ENCODE measurements around the gene NOL4L.

Gene NOL4L, protein sequence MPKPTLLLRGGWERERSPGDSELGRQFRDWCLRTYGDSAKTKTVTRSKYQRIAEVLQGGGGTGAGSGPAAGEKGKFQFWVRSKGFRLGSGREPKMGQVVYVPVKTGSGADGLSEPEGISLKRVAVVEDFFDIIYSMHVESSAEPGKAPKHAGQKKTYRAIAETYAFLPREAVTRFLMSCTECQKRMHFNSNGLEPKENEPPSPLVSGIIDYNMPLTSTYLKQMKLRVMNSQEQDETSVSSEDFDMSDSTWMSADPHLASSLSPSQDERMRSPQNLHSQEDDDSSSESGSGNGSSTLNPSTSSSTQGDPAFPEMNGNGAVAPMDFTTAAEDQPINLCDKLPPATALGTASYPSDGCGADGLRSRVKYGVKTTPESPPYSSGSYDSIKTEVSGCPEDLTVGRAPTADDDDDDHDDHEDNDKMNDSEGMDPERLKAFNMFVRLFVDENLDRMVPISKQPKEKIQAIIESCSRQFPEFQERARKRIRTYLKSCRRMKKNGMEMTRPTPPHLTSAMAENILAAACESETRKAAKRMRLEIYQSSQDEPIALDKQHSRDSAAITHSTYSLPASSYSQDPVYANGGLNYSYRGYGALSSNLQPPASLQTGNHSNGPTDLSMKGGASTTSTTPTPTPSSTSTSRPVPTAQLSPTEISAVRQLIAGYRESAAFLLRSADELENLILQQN

DNA sequence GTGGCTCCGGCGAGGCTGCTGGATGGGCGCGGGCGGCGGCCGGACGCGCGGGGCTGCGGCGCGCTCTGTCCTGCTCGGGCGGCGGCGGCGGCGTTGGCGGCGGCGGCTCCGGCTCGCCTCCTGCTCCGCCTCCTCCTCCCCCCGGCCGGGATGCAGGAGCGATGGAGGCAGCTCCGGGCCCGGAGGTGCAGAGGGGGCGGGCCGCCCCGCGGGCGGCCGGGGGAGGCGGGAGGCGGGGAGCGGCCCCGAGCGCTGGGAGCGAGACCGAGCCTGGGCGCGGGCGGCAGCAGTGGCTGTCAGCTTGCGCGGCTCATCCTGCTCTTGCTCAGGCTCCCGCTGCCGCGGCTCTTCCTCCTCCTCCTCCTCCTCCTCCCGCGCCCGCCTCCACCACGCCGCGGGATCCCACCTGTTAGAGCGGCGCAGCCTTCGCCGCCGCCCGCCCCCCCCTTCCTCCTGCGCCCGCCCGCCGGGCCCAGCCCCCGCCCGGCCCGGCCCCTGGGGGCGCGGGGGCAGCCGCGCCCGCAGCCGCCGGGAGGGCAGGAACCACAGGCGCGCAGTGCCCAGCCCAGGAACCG is at the start of gene NOL4L:
NOL4L (minus strand) TSS at position 323 of the 575 bp plus-strand sequence. CDS start 443 bp downstream, outside the sequence.
- no peak for DNase-seq

DNA sequence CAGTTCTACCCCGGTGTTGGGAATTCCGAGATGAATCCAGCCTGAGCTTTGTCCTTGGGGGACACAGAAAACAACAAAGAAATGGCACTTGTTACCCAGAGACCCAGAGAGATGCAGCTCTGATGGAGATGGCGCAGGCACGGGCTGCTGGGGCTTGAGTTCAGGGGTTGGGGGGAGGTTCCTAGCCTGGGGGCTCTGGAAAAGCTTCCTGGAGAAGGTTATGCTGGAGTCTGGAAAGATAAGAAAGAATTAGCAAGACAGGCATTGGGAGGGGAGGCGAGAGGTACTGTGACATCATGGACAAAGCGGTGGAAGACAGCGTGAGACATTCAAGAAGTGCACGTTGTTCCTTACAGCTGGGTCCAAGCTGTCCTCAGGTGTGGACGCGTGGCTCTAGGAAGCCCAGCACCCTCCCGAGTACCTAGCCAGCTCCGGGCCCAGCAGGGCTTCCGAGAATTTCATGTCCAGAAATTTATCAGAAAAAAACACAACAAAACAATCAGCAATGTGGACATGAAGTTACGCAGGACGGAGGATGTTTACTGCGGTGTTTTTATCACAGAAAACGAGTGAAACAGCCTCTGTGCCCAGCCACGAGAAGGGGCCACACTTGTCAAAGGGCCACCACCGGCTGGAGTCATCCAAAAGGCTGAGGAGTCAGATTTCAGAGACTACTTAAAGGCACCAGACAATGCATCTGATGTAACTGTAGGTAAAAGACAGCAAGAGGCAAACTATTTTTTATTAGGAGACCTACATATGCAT is 49.1 kb upstream of the NOL4L start:
- no peak for DNase-seq

DNA sequence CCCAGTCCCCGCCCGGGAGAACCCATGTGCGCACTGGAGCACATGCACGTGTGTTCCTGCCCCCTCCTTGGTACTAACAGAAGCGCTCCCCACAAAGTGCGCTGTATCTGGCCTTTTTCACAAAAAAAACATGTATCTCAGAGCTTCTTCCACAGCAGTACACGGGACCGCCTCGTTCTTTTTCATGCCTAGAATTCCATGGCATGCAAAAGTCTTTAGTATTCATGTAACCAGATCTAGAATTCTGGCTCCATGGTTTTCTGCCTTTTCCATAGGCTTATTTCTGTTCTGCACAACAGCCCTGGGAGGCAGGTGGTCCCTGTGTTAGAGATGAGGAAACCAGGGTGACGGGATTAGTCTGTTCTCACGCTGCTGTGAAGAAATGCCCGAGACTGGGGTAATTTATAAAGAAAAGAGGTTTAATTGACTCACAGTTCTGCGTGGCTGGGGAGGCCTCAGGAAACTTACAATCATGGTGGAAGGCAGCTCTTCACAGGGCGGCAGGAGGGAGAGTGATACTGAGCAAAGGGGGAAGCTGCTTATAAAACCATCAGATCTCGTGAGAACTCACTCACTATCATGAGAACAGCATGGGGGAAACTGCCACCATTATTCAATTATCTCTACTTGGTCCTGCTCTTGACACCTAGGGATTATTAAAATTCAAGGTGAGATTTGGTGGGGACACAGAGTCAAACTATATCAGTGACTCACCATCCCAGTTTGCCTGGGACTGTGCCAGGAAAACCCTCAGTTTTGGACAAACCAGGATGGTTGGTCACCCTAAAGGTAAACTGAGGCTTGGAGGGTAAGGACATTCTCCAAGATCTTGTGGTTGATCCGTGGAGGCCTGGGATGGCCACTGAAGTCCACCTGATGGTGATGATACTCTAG is 47.6 kb upstream of the NOL4L start:
- no peak for DNase-seq

DNA sequence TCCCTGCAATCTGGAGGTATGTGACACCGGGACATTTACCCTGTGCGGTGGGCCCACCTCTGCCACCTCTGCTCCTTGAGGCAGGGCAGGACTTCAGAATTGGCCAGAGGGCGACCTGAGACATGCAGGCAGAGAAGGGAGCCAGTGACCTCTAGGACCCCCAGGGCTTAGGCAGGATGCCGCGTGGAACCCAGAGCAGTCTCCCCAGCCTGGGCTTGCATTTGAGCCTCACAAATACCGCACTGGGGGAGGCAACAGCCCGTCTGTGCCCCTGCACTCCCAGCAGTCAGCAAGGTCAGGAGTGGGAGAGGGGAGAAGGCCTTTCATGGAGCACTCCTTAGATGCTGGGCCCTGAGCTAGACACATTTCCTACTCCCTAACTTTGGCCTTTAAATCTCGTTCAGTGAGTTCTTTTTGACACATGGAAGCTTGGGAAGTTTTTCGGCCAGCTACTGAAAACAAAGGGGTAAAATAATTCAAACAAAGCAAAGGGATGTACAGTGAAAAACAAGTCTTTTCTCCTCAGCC is 46.9 kb upstream of the NOL4L start:
- DNase-seq: no peak

DNA sequence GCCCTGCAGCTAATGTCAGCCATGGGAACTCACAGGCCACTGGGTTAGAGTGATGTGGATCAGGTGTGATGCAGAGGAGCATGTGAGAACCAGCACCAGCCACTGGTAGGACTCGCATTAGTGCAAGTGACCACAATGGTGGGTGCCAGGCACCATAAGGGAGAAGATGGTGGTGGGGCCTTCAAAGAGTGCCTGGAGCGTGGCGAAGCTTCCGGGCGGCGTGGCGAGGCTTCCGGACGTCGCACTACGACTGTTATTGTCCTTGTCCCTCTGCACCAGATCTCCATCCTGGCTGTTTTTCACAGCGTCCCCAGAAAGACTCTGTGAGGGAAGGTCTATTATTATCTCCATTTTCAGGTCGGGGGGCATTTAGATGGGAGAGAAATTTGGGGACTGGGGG is 44.7 kb upstream of the NOL4L start:
- no peak for DNase-seq

DNA sequence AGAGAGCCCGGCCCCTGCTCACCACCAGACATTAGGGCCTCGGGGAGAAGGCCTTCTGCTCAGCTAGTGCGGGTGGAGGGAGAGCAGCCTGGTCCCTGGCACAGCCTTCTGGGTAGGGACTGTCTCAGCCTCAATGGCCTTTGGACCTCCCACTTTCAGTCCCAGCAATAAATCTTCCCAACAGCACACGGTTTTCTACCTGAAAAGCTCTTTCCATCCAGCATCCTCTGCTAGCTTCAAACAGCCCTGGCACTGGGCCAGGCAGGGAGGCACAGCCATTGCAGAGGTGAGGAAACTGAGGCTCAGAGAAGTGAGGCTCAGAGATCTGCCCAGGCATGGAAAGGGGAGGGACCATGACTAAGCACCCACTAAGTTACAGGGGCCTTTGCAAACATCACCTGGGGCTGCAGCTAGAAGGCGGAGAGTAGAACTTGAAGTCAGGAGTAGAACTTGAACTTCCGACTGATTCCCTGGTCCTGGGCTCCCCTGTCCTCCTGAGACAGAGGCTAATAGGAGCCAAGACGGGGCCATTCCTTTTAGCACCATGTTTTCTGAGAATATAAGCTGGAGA is 43.9 kb upstream of the NOL4L start:
- no peak for DNase-seq

DNA sequence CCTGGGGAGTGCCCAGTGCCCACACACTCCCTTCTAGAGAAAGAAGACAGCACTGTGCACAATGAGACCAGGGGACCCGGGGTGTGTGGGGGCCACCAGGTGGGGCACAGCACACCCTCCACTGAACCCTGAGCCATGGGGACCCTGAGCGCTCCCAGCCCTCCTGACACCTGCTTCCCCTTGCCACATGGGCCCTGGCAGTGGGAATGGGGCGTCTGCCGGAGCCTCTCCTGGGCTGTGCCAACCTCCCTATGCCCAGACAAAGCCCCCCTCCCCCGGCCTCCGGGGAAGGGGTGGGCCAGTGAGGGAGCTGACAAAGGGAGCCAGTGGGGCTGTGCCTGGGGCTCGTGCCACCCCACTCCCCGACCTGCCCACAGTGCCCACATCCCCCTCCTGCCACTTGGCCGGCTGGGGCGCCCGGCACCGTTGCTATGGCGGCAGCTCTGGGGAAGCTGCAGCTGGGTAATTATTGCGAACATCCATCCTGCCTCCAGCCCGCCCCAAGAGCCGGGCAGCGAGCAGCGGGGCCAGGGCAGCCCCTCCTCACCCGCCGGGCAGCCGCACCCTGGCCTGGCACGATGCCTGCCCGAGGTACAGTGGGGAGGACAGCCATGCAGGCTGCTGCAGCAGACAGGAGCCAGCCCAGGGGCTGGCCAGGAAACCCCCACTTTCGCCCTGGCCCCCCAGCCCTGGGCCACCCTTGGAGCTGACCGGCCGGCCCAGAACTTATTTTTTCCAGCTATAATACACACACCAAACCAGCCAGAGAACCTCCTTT is 41.9 kb upstream of the NOL4L start:
- no peak for DNase-seq

DNA sequence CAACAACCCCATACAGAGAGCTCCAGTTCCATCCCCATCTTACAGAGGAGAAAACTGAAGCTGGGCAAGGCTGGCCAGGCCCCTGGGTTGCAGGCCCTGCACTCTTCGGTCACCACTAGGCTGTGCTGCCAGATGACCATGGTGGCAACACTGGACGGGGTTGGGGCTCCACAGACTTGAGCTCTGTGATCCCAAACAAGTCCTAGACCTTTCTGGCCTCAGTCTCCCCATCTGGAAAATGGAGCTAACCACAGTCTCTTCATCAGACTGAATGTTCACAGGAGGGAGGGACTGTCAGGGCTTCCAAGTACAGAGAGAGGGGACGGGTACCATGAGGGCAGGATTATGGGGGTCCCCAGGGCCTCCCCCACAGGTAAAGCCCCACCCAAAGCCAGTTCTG is 41.3 kb upstream of the NOL4L start:
- no peak for DNase-seq

DNA sequence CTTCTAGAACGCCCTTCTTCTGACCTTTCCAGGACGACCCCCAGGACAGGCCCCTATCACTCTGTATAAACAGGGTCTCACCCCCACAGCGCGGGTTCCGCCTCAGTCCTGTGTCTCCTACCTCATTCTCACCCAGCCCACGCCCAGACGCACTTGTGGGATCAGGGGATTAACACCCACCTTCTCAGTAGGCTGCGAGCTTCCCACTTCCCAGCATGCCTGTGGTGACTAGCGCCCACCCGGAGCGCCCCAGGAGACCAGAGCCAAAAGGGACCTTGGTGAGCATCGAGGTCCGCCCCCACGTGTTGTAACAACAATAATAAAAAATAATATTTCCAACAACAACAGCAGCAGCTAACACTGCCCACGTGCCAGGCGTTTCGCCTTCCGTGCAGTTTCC is 40.9 kb upstream of the NOL4L start:
- no peak for DNase-seq

DNA sequence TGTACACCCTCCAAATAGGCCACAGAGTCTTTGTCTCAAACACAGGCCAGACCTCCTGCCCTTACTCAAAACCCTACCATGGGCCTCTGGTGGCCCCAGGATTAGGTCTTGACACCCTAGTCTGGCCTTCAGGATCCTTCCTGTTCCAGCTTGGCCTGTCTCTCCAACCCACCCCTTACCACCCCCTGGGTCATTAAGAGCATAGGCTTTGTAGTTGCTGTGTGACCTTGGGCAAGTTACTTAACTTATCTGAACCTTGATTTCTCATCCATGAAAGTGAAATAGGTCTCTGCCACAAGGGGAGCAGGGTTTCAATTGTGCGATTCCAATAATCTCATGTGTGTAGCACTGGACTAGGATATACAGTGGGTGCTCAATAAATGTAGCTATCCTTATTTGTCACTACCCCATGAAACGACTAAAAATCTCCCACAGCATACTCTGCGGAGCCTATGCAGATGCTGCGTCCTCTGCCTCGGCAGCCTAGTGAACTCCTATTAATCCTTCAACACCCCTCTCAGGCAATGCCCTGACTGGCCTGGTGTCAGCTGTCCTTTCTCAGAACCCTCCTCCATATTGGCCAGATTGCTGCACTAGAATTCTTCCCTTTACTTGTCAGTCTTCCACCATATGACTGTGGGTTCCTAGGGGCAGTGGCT is 39.7 kb upstream of the NOL4L start:
- no peak for DNase-seq

DNA sequence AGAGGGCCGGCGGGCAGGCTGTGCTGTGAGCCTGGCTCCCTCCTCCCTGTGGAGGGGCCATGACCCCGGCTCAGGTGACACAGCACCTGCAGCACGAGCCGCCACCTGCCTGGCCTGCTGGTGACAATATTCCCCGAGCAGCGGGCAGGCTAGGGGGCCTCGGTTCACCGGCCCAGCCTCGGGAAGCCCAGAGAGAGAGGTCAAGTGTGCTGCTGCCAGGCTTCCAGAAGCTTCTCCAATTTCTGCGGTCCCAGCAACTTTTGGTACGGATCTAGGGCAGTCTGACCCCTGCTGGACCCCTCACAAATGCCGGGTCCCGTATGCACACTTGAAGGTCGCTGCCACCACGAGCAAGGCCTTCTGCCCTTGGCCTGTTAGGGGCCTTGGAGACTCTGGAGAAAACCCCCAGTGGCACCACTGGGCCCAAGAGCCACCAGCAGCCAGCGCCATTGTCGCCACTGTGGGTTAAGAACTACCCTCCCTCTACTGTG is 38.6 kb upstream of the NOL4L start:
- no peak for DNase-seq

DNA sequence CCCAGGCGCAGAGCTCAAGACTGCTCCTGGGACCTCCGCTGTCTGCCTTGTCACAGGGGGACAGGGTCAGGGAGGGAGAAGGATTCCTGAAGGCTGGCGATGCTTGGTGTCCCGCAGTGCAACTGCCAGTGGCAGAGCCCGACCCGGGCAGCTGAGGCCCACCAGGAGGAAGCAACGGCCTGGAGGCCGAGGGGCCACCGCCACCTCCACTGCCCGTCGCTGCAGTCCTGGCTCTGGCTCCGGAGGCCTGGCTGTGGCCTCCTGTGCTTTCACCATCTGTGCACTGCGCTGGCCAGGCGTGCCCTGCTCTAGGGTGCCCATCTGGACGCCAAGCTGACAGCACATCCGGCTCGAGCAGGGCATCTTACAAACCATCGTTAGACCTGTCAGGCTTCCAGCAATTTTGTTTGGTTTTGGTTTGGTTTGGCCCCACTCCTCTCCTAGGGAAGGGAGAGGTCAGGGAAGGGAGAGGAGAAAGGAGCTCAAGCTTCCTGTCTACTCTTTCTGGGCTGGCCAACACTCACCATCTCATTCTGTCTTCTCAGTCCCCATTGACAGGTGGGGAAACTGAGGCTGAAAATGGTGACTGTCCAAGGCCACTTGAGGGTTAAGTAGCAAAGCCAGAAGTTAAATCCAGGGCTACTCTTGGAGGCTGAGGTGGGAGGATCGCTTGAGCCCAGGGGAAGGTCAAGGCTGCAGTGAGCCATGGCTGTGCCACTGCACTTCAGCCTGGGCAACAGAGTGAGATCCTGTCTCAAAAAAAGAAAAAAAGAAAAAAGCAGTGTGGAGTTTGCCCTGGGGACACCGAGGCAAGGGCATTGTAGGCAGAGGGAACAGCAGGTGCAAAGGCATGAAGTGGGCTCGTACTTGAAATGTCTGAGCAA is 37.7 kb upstream of the NOL4L start:
- DNase-seq: no peak

DNA sequence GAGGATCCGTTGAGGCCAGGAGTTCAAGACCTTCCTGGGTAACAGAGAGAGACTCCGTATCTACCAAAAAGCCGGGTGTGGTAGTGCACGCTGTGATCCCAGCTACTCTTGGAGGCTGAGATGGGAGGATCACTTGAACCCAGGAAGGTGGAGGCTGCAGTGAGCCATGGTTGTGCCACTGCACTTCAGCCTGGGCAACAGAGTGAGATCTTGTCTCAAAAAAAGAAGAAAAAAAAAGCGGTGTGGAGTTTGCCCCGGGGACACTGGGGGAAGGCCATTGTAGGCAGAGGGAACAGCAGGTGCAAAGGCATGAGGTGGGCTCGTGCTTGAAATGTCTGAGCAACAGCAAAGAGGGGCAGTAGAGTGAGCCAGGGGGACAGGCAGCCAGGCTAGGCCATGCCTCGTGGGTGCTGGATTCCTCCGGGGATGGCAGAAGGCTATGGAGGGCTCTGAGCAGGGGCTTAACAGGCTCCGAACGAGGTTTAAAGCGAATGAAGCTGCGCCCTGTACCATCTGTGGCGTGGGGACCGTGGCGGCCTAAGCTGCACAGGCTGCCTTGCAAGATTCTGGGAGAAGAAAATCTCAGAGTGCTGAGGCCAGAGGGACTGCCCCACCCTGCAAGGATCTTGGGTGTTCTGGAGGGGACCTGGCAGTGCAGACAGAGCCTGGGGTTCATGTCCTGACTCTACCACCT is 36.9 kb upstream of the NOL4L start:
- DNase-seq: no peak

DNA sequence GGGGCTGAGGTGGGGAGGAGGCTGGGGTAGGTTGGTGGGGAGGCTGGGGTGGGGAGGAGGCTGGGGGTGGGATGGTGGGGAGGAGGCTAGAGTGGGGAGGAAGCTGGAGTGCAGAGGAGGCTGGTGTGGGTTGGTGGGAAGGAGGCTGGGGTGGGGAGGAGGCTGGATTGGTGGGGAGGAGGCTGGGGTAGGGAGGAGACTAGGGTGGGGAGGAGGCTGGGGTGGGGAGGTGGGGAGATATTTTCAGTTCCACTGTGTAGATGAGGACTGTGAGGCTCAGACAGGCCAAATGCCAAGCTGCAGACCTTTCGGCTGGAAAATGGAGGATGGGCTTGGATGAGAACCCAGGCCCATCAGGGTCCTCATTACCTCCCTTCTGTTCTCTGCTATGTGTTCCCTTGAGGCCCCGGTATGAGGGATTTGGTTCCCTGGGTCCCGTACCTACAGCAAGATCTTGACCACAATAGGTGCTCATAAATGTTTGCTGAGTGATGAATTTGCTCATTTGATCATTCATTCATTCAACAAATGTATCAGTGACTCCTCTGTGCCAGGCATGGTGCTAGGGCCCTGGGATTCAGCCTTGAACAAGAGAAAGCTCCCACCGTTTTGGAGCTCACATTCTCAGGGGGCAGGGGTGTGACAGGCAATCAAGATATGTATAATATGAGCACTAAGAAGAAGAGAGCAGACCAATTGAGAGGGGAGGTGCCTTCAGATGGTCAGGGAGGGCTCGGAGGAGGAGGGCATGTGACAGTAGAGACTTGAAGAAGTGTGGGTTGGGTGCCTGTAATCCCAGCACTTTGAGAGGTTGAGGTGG is 36.1 kb upstream of the NOL4L start:
- DNase-seq: no peak

DNA sequence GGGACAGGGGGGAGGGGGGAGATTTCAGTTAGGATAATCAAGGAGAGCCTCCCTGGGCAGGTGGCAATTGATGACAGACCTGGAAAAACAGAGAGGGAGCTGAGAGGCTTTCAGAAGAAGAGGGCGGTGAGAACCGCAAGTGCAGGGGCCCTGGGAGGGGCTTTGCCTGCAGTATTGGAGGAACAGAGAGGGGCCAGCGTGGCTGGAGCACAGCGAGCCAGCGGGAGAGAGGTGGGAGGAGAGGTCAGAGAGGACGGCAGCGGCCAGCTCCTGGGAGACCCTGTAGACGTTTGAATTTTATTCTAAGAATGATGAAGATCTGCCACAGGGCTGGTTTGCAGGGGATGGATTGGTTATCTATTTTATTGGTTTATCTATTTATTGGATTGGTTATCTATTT is 34.5 kb upstream of the NOL4L start:
- no peak for DNase-seq

DNA sequence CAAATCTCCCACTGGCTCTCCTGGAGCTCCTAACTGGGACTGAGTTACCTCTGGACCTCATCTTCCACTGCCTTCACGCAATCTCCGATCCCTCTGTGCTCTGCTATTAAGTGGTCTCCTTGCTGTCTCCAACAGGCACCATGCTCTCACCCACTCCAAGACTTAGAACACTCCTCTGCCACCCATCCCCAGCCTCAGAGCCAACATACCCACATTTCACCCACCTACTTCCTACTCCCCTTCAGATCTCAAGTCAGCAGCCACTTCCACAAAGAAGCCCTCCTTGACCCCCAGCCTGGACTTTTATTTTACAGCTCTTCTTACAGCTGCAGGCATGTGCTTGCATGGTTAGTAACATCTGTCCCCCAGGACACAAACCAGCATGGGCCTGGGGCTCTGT is 29.6 kb upstream of the NOL4L start:
- no peak for DNase-seq

DNA sequence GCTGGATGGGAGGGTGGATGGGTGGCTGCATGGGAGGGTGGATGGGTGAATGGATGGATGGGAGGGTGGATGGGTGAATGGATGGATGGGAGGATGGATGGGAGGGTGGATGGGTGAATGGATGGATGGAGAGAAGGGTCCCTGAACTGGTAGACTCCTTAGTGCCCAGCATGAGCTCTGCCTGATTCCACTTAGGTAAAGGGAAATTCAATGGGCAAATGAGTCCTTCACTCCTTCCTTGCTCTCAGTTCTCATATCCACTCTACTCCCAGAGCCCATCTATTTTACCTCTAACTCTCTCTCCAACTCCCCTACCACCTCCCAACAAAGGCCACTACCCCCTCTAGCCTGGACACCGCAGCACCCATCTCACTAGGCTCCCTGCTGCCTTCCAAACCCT is 29.2 kb upstream of the NOL4L start:
- DNase-seq: no peak
